GM19324 (cell line): Measurements from ENCODE around the gene DGKD.

Experiments used
- ATAC-seq: cut with Tn5 transposase; IDR thresholded peaks from one replicate; pipeline ENCODE4 v1.9.1; 2021; ENCODE audit warnings: mild to moderate bottlenecking, moderate library complexity; ENCODE audit not compliant: unreplicated experiment, low FRiP score

The DGKD gene

DNA sequence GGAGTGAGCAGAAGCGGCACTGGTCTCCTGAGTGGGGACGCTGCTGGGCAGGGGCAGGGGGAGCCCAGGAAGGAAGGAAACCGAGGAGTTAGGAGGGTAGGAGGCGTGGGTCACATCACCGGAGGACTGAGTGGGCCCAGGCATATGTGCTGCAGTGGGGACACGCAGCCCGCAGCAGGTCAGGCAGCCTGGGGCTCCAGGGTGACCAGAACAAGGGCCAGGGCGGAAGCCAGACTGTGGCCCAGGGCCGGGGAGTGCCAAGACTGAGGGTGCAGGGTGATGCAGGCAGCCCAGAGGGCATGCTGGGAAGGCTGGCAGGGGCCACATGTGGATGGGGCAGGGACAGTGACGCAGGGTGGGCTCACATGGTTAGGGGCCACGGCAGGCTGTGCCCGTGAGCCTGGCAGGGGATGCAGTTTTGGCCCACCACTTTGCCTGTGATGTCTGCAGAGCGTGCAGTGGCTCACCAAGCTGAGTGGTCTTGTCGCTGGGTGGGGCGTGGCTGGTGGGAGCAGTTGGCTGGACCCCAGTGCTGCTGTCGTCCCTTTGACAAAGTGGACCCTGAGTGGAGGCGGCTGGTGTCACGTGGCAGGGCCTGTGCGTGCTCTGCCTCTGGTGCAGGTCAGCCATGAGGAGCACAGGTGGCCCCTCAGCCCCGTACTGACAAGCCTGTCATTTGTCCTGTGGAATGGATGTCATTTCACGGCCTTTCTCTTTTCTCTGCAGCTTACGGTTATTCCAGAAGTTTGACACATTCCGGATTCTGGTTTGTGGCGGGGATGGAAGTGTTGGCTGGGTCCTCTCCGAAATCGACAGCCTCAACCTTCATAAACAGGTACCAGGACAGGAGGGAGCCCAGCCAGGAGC is 87.1 kb downstream of the DGKD start:
- ATAC-seq, result no peak

DNA sequence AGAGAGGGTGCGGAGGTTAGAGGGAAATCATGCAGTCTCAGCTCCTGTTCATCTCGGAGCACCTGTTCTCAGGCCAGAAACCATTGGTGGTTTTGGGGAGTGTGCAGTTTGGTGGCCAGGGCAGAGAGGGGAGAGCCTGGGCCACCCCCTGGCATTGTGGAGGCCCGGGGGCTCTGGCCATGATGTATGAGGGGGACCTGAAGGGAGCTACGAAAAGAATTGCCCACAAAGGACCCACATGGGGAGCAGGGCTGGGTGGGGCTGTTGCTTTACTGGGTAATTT is 87.7 kb downstream of the DGKD start:
- ATAC-seq, result no peak

DNA sequence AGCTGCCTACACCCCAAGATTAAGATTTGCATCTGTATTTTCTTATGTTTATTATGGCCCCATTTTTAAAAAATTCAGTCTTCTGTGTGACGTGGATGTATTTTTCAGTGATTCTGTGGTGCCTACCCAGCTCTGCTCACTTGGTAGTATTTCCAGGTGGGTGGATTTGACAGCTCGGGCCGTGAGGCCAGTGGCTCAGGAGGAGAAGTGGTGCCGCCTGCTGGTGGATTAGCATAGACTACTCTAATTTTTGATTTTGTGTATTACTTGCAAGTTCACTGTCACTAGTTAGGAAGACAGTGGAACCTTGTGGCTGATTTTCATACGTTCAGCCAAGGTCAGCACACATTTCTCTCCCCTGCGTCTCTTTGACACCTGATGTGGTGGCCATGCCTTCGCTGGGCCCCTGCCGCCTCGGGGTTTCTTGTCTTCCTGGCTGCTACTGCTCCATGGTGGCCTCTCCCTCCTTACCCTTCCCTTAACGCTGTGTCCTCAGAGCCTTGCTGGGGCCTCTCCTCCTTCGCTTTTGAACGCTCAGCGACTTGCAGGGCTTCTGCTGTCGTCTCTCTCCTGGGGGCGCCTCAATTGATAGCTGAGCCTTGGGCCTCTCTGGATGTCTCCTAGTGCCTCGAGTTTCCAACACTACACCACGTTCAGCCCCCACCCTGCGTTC is 89.4 kb downstream of the DGKD start:
- no peak for ATAC-seq

DNA sequence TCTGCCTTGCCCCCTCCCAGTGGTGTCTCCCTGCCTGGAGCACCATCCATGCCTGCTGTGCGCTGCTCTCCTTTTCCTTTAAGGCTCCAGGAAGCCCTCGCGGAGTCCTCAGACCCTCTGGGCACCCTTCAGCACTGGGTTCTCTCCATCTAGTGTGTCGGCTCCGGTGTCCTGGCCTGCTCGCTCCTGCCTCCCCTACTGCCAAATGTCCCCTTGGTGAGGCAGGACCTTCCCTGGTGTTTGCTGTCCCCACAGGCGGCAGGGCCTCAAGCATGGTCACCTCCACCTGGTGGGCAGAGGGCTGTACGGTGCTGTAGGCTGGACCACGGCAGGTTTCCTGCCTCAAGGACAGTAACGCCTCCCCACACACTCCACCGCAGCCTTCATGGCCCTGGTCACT is 90.2 kb downstream of the DGKD start:
- ATAC-seq, result no peak

DNA sequence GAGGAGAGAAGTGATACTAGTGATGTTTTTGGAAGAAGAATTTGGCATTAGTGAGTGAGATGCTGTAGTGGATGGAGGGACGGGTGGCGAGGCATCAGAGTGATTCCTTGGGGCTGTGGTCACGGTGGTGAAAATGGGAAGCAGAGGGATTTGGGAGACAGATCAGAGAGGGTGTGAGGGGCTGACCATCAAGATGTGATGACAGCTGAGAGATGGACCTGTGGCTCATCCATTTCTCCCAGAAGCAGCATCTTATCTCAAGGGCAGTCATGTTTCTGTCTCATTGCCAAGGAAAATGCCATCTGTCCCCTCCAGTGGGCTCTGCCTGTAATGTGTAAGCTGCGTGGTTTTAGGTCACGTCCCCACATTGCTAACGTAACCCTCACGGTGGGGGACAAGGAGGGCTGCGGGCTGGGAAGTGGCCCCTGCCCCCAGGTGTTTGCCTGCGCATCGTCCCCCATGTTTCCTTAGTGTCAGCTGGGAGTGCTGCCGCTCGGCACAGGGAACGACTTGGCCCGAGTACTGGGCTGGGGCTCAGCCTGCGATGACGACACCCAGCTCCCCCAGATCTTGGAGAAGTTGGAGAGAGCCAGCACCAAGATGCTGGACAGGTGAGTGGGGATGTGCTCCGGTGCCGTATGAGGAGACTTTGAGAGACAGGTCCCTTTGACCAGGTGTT is 91.0 kb downstream of the DGKD start:
- no peak for ATAC-seq

DNA sequence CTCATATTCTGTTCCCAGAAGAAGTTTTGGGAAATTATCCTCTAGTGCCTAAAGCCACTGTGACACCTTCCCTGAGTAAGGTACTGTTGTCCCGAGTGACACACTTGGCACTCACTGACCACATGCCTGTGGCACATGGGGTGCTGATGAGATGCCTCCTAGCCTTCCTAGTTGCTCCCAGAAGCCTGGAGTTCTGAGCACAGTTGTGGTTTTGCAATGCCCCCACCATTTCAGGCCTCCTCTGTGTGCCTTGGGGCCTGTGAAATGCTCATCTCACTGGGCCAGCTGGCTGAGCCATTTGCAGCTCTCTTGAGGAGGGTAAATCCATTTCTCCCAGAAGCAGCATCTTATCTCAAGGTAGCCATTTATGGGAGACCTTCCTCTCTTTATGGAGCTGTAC is 91.8 kb downstream of the DGKD start:
- ATAC-seq, result no peak

DNA sequence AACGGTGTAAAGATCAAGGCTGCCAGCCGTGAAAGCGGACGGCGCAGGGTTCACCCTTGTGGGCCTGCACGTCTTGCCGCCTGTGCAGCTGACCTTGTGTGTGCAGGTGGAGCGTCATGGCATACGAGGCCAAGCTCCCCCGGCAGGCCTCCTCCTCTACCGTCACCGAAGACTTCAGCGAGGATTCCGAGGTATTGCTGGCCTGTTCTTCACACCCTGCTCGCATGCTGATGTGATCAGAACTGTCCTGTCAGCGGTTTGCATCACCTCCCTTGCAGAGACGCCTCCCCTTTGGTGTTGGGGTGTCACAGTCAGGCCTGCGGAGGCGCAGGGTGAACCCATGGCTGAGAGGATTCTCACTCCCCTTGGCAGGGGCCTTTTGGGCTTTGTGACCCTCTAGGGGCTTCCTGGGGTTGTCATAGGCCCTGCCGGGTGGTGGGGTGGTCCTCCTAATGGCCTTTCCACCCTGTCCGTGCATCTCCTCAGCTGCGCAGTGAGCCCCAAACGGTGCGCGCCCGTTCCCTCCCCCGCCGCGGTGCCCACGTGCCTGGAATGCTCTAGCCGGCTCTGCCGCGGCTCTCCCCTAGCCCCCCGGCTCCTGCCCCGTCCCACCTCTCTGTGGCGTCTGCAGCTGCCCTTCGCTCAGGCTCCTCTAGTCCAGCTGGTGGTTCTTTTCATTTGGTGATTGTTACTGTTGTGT is 92.5 kb downstream of the DGKD start:
- no peak for ATAC-seq

DNA sequence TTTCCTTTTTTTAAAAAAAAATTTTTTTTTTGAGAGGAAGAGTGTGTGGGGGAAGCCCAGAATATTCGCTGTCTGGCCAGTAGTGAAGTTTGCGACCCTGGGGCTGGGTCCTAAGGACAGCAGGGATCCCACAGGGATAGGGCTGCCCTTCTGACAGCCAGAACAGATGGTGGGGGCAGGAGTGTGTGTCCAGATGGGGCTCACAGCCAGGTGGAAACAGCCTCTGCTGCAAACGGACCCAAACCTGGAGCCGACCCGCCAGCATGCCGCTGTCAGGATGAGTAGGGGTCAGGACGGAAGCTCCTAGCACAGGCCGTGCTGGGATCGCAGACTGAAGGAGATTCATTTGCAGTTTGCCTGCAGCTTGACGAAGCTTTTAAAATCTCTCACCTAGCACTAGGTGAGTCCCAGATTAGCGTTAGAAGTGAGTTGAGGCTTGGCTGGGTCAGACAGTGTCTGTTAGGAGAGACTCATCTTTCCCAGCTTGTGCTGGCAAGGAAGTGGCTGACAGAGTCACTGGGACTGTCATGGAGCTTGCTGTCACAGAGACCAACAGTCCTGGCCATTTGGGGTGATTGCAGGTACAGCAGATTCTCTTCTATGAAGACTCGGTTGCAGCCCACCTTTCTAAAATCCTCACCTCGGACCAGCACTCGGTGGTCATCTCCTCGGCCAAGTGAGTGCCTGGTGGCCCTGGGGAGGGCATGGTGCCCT is 93.4 kb downstream of the DGKD start:
- ATAC-seq, result no peak

DNA sequence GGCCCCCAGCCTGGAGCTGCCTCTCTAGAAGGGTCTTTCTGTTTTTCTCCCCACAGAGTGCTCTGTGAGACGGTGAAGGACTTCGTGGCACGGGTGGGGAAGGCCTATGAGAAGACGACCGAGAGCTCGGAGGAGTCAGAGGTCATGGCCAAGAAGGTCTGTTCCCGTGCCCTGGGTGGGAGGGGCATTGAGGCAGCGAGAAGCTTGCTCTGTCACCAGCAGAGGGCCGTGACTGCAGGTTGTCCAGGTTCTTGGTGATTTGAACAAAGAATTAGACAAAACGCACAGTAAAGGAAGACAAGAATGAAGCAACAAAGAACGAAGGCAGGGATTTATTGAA is 93.9 kb downstream of the DGKD start:
- no peak for ATAC-seq

DNA sequence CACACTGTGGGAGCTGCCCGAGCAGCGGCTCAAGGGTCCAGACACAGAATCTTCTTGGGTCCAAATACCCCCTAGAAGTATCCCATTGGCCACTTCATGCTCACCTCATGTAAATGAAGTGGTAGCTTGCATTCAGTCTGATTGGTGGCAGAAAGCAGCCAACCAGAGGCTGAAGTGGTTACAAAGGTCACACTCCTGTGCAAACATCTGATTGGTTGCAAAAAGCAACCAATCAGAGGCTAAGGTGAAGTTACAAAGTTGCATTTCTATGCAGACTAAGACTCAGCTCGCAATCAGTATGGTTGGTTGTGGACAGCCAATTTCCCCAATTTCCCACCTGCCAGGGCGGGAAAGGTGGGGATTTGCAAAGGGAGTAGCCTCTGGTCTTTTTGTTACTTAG is 94.3 kb downstream of the DGKD start:
- ATAC-seq, result no peak

DNA sequence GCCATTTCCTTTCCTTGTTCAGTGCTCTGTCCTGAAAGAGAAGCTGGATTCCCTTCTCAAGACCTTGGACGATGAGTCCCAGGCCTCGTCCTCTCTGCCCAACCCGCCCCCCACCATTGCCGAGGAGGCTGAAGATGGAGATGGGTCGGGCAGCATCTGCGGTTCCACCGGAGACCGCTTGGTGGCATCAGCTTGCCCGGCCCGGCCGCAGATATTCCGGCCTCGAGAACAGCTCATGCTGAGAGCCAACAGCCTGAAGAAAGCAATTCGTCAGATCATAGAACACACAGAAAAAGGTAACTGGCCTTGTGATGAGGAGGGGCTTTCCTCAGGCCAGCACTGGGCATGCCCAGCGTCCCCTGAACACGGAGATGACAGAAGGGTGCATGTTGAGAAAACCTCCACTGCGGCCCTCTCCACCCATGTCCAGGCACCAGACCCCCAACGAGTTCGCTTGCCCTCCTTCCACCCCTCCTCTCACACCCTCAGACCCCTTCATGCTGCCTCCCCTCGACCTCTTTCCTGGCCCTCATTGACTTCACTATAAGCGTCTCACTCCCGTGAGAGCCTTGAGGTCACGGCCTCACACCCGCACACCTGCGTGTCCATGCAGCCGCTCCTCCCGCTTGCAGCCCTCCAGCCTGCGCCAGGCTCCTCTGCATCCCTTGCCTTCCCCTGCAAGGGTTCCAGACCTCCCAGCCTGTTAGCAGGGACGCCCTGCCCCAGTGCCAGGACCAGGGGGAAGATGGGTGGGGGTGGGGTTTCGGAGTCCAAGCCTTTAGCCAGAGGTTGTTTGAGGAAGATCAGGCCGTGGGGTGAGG is 95.0 kb downstream of the DGKD start:
- no peak for ATAC-seq

DNA sequence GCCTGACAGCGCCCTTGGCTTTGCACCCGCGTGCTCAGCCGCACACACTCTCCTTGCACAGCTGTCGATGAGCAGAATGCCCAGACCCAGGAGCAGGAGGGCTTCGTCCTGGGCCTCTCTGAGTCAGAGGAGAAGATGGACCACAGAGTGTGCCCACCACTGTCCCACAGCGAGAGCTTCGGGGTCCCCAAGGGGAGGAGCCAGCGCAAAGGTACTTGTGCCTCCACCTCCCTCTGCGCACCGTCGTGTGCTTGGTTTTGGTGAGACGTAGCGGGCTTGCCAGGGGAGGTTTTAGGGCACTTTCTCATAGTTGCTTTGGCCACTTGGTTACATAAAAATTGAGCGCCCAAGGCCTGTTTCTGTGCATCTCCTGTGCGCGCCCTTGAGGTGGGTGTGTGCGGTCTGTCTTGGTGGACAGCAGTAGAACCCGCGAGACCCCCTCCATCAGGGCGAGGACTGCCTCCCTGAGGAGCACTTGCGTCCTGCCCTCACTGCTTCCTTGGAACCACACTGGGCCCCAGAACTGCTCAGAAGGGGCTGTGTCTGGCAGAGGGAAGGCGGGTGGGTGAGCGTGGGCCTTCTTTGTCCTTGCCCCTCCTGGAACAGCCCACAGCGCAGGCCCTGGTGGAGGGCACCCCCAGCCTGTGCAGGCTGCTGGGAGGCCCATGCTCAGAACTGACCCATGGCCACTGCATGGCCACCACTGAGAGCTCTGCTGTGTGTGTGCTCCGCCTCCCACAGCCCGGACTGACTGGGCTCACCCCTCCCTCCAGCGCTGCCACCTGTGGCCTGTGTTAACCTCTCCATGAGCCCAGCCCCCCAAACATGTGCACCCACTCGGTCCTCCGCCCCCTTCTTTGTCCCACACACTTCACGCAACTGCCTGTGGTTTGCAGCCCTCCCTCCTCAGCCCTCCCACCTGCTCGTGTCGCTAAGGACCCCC is 95.9 kb downstream of the DGKD start:
- ATAC-seq, result no peak

DNA sequence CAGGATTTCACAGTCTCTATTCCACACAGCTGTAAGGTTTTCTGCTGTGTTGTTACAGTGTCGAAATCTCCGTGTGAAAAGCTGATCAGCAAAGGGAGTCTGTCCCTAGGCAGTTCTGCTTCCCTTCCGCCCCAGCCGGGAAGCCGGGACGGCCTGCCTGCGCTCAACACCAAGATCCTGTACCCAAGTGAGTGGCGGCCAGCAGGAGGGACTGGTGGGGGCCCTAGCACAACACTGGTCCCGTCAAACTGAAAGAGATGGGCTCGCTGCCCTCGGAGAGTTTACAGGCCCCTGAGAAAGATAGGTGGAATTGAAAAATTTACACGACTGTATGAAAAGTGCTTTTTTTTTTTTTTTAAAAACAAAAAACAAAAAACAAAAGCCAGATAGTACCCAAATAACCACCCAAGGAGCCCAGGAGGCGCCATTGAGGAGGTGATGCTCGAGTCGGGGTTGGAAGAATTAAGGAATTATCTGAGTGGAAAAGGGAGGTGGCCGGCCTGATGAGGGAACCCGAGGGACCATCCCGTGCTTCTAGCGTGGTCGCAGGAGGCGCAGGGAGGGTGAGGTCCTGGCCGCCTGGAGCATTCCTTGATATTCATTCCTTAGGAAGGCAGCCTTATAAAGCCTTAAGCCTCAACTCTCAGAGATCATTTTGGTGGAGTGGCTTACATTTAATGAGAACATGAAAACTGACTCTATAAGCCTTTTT is 96.7 kb downstream of the DGKD start:
- no peak for ATAC-seq

DNA sequence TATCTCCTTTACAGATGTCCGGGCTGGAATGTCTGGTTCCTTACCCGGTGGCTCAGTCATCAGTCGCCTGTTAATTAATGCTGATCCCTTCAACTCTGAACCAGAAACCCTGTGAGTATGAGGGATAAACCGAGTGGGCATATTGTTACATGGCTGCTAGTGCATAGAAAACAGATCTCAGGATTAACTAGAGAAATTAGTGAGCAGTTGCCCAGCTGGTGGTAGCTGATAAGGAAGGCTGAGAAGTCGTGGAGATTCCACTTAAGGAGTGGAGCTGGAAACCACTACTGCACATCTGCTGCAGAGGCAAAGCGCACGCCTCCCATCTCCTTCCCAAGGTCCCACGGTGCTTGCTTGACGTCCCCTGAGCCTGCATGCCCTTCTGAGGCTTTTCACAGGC is 97.7 kb downstream of the DGKD start:
- no peak for ATAC-seq

DNA sequence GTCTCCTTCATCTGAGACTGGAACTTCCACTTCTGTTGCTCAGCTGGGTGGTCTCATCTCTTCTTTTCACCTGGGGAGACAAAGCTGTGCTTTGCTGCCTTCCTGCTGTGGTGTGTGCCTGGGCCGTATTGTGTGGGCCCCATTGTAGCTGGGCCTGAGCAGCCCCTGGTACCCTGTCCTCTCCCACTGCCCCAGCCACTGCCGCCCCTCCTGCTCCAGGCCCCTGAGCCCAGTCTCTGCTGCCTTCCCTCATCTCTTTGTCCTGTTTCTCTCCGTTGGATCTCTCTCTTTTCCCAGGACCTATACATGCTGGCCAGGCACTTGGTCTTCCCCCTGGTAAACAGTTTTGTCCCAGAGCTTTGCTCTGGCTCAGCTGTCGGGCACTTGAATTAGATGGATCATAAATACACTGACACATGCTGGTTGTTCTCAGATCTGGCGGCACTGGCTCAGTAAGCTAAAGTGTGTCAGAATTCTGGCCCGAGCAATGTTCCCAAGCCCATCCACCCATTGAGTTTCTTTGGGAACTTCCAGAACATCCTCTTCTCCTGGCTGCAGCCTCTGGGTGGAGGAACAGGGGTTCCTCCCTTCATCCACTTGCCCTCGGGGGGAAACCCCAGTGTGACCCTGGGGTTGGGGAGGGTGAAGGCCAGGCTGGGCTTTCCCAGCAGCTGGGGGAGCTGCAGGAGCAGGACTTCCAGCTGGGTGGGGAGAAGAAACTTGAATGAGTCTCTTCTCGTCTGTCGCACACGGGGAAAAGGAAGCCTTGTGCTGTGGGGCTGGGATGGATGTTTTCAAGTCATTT is 99.0 kb downstream of the DGKD start:
- no peak for ATAC-seq

DNA sequence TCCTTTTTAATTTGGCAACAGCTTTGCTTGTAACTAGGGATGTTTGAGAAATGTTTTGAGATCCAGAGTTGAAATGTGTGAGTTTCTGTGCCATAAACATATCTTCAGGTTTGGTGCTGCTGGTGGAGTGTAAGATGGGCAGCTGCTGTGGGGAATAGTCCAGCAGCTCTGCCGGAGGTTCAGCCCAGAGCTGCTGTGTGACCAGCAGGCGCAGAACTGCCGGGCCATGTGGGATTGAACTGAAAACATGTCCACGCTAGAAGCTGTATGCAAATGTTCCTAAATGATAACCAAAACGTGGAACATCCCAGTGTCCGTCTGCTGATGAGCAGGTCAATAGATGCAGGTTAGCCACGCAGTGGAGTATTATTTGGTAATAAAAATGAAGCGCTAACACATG is 99.6 kb downstream of the DGKD start:
- ATAC-seq, result no peak

DNA sequence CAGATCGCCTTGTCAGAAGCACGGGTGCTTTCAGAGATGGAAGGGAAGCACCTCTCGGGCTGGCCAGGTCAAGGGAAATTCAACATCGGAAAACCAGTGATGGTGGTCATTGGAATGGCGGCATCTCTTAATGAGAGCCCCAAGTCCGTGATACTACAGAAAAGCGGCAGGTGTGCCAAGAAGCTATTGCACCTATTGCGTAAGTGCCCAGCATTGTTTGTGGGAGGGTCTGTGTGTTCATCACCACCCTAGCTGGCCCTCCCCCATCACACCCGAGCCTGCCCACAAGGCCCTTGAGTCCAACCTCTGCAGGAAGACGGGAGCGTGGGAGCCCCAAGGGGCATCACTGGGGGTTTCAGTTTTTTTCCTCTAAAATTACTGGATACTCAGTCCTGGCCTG is 100.7 kb downstream of the DGKD start:
- ATAC-seq, result no peak
